SK-N-SH (cell line): ENCODE data around the gene PCDHB9. TPM values are rescaled to one million over a fixed set of nuclear protein-coding genes. Genes with fewer than 3 reads are reported as not detected.
A peak's percentile ranks its signal among the peaks of the same experiment; 100 is the strongest.
"Not testable (repeated sequence)": the region's sequence is repeated elsewhere in the genome, so short reads cannot be mapped to it uniquely, and the experiment has no call there.

Source experiments
- CTCF ChIA-PET: fragments of 300-600, 350-600 bp; formaldehyde crosslinking; extraction: SDS; loops from one replicate; lab custom pipeline; 2021; lab: Yijun Ruan, JAX
- POLR2A ChIA-PET: fragments of 350-600 bp; sonication (Branson Sonifier 250); formaldehyde crosslinking; extraction: SDS; loops from one replicate; lab custom pipeline; 2020; ENCODE audit warnings: antibody characterized with exemption, inconsistent platforms; lab: Yijun Ruan, JAX
- DNase-seq: peaks from one replicate; pipeline ENCODE4 v3.0.0; 2012
- H2AFZ ChIP-seq: fragments of 200-600 bp; sonication (generic); 2 replicates; pipeline ENCODE4 v1.8.1; 2016; ENCODE audit warnings: antibody characterized with exemption, mild to moderate bottlenecking, low read depth
- H3F3A ChIP-seq: fragments of 200-600 bp; sonication (generic); replicated peaks from 2 replicates; pipeline ENCODE3; 2016; ENCODE audit warnings: antibody characterized with exemption, mild to moderate bottlenecking; ENCODE audit not compliant: insufficient read depth
- H3K27ac ChIP-seq, 2 experiments: fragments of 200-500 bp in 1 of 2; fragments of 200-600 bp in 1 of 2; sonication (Bioruptor generic) in 1 of 2; sonication (generic), shearing (Covaris generic) in 1 of 2; 2 replicates each; pipeline versions ENCODE4 v1.5.1 to v1.6.1; 2014 to 2016; ENCODE audit warnings: low read depth in 2 of 2, inconsistent platforms in 1 of 2, low read length in 1 of 2, mild to moderate bottlenecking in 1 of 2, mixed read lengths in 1 of 2
- H3K27me3 ChIP-seq: fragments of 200-600 bp; sonication (generic), shearing (Covaris generic); 2 replicates; pipeline ENCODE4 v1.6.1; 2016; ENCODE audit warnings: mixed run types; ENCODE audit not compliant: insufficient read depth
- H3K36me3 ChIP-seq, 2 experiments: fragments of 200-500 bp in 1 of 2; fragments of 200-600 bp in 1 of 2; sonication (Bioruptor generic) in 1 of 2; sonication (generic) in 1 of 2; replicated peaks in 1 of 2; 2 replicates each; pipeline versions ENCODE3 to v1.5.1; 2014 to 2016; ENCODE audit warnings: low read length in 1 of 2, mild to moderate bottlenecking in 1 of 2; ENCODE audit not compliant: insufficient read depth in 2 of 2, control insufficient read depth in 1 of 2
- H3K4me1 ChIP-seq, 2 experiments: fragments of 200-500 bp in 1 of 2; fragments of 200-600 bp in 1 of 2; sonication (Bioruptor generic) in 1 of 2; sonication (generic), shearing (Covaris generic) in 1 of 2; 2 replicates each; pipeline versions ENCODE4 v1.5.1 to v1.6.1; 2014 to 2016; ENCODE audit warnings: low read depth in 1 of 2, low read length in 1 of 2, mixed run types in 1 of 2; ENCODE audit not compliant: insufficient read depth in 2 of 2, control insufficient read depth in 1 of 2
- H3K4me2 ChIP-seq: fragments of 200-600 bp; sonication (generic), shearing (Covaris generic); 2 replicates; pipeline ENCODE4 v1.6.1; 2017; ENCODE audit warnings: mixed run types
- H3K4me3 ChIP-seq, 2 experiments: fragments of 200-500 bp in 1 of 2; fragments of 200-600 bp in 1 of 2; sonication (Bioruptor generic) in 1 of 2; sonication (generic), shearing (Covaris generic) in 1 of 2; 2 replicates each; pipeline versions ENCODE4 v1.5.1 to v1.8.1; 2014 to 2016; ENCODE audit warnings: low read depth in 2 of 2, inconsistent platforms in 1 of 2, low read length in 1 of 2, mild to moderate bottlenecking in 1 of 2, mixed read lengths in 1 of 2, moderate library complexity in 1 of 2
- H3K79me2 ChIP-seq: fragments of 200-600 bp; sonication (generic); 2 replicates; pipeline ENCODE4 v1.8.1; 2017; ENCODE audit warnings: mild to moderate bottlenecking; ENCODE audit not compliant: insufficient read depth
- H3K9ac ChIP-seq: fragments of 200-600 bp; sonication (generic); 2 replicates; pipeline ENCODE4 v1.6.1; 2017; ENCODE audit warnings: mixed run types
- H3K9me2 ChIP-seq: fragments of 200-600 bp; sonication (generic); 2 replicates; pipeline ENCODE4 v1.6.1; 2017; ENCODE audit warnings: mixed run types
- H3K9me3 ChIP-seq: fragments of 200-600 bp; sonication (generic); 2 replicates; pipeline ENCODE4 v1.6.1; 2017; ENCODE audit warnings: mixed run types, mild to moderate bottlenecking, moderate library complexity
- H4K20me1 ChIP-seq: fragments of 200-600 bp; sonication (generic); 2 replicates; pipeline ENCODE4 v1.6.1; 2017; ENCODE audit warnings: mild to moderate bottlenecking, mixed run types; ENCODE audit not compliant: insufficient read depth
- CHD2 ChIP-seq: fragments of 150-350 bp; IDR thresholded peaks from 2 replicates; pipeline ENCODE4 v1.6.1; 2018; ENCODE audit warnings: low read length; ENCODE audit not compliant: partially characterized antibody
- CTCF ChIP-seq: fragments of 200-600 bp; sonication (generic); IDR thresholded peaks from 2 replicates; pipeline ENCODE4 v1.6.1; 2017; ENCODE audit warnings: antibody characterized with exemption, mild to moderate bottlenecking, moderate library complexity
- ELF1 ChIP-seq: IDR thresholded peaks from 2 replicates; pipeline ENCODE4 v1.4.0; 2012
- EP300 ChIP-seq, 2 experiments: IDR thresholded peaks; 2 replicates each; pipeline versions ENCODE4 v1.4.0 to v1.6.1; 2012; ENCODE audit warnings: borderline replicate concordance in 1 of 2, low read depth in 1 of 2, low read length in 1 of 2
- FOXM1 ChIP-seq: IDR thresholded peaks from 2 replicates; pipeline ENCODE4 v1.4.0; 2012; ENCODE audit warnings: low read depth, mild to moderate bottlenecking
- MEF2A ChIP-seq: IDR thresholded peaks from 2 replicates; pipeline ENCODE4 v1.4.0; 2012; ENCODE audit warnings: low read depth, borderline replicate concordance
- NRF1 ChIP-seq: IDR thresholded peaks from 2 replicates; pipeline ENCODE4 v1.6.1; 2012; ENCODE audit warnings: low read depth, mild to moderate bottlenecking, low read length
- PBX3 ChIP-seq: IDR thresholded peaks from 2 replicates; pipeline ENCODE4; 2012
- POLR2AphosphoS5 ChIP-seq: IDR thresholded peaks from 2 replicates; pipeline ENCODE4 v1.6.1; 2012; ENCODE audit warnings: low read depth, low read length
- RAD21 ChIP-seq: IDR thresholded peaks from 2 replicates; pipeline ENCODE4 v1.6.1; 2012; ENCODE audit warnings: mild to moderate bottlenecking, low read length
- RFX5 ChIP-seq: IDR thresholded peaks from 2 replicates; pipeline ENCODE4 v1.6.1; 2012; ENCODE audit warnings: mild to moderate bottlenecking, improper control_type of control experiment, low read length
- SIN3A ChIP-seq: IDR thresholded peaks from 2 replicates; pipeline ENCODE4 v1.6.1; 2012; ENCODE audit warnings: low read depth, mild to moderate bottlenecking, low read length, moderate library complexity, borderline replicate concordance
- TCF12 ChIP-seq: IDR thresholded peaks from 2 replicates; pipeline ENCODE4 v1.4.0; 2012
- USF2 ChIP-seq: fragments of 150-350 bp; IDR thresholded peaks from 2 replicates; pipeline ENCODE4 v1.6.1; 2017; ENCODE audit warnings: antibody characterized with exemption, low read length, low read depth, borderline replicate concordance
- YY1 ChIP-seq: IDR thresholded peaks from 2 replicates; pipeline ENCODE4 v1.4.0; 2012; ENCODE audit warnings: low read depth, mild to moderate bottlenecking
- ZBTB33 ChIP-seq: IDR thresholded peaks from 2 replicates; pipeline ENCODE4 v1.4.0; 2012; ENCODE audit warnings: low read depth, borderline replicate concordance
- WGBS: methylation state at CpG from one replicate; pipeline ENCODE4 v1.1.6; 2017; ENCODE audit warnings: low lambda C conversion rate; 5-methylcytosine and 5-hydroxymethylcytosine counted together
- polyA plus RNA-seq, 3 experiments: library from polyadenylated mRNA; depleted of rRNA; stranded (reverse); fragments of >200 nt; gene quantifications; 2 replicates each; pipeline ENCODE4 v1.2.3, GENCODE V29; 2012

PCDHB9 gene
- polyA plus RNA-seq, 1 of the 3 experiments (the other 2 are of a cell fraction): 2.4 TPM

GRCh38 chr5:141234109-141234667 is 47.2 kb downstream of the PCDHB9 start:
- 0 out of 2 replicates have a peak overlapping the region, but pooled peaks have one; percentile 15 for H2AFZ ChIP-seq

GRCh38 chr5:141235922-141236321 is 49.0 kb downstream of the PCDHB9 start:
- H3K27me3 ChIP-seq, H3K27ac ChIP-seq, CTCF ChIA-PET, H3K79me2 ChIP-seq, H3K4me2 ChIP-seq, H3F3A ChIP-seq, H3K36me3 ChIP-seq, H3K4me3 ChIP-seq, H3K9me2 ChIP-seq, H3K9ac ChIP-seq, H3K4me1 ChIP-seq, H4K20me1 ChIP-seq, POLR2A ChIA-PET, DNase-seq, H2AFZ ChIP-seq: not testable (repeated sequence)
- WGBS: 86% methylated on average over 38 of the region's 40 CpGs
- H3K9me3 ChIP-seq: peaks cover 15% of the 10 kb centered on the region

More at GRCh38 chr5:141234109-141234667, 47.2 kb downstream of the PCDHB9 start:
- Histone ChIP-seq H3K9ac (no peak overlapping the region), H3K79me2 (no peaks in the 10 kb centered on the region), H3K36me3 (peaks cover 0 to 6% of the 10 kb centered on the region in 2 experiments), H3F3A (peaks cover 3% of the 10 kb centered on the region), H3K4me2 (no peak overlapping the region), H3K9me2 (no peaks in the 10 kb centered on the region), H3K27ac (no peak overlapping the region), H3K27me3 (no peaks in the 10 kb centered on the region), H3K4me3 (peak overlapping the region; percentile 11 to 33; a peak in 3 of 4 replicates), H4K20me1 (no peaks in the 10 kb centered on the region), H3K4me1 (no peaks in the 10 kb centered on the region), H3K9me3 (peaks cover 15% of the 10 kb centered on the region)
- POLR2A ChIA-PET: interaction anchor here (1.0 kb wide), 1 partner anchor 11 kb away, joined by 3 read pairs; the partner anchor contains the start of gene PCDHB14
- CTCF ChIA-PET: interaction anchor here (0.6 to 2.8 kb wide), 15 partner anchors 10 to 330 kb away, joined by 3 to 21 read pairs (median 3); partner anchors contain the start of genes PCDHB11, PCDHB14, PCDHB16 and PCDHB3
- 24% methylated on average over 15 of the region's 15 CpGs for WGBS
- no peak for DNase-seq
- no peak for TF ChIP-seq PBX3
- no peak for TF ChIP-seq YY1
- no peak for TF ChIP-seq NRF1
- TF ChIP-seq FOXM1: no peak
- TF ChIP-seq ZBTB33: no peak
- peak; percentile 49 for TF ChIP-seq RAD21
- TF ChIP-seq EP300 (IDR thresholded peaks at IDR 0.05; ENCODE audit: borderline replicate concordance in 1 of 2, low read depth in 1 of 2, low read length in 1 of 2): no peak
- TF ChIP-seq USF2: no peak
- TF ChIP-seq POLR2AphosphoS5: no peak
- TF ChIP-seq MEF2A: no peak
- TF ChIP-seq CTCF: peak; percentile 46
- TF ChIP-seq ELF1: no peak
- TF ChIP-seq TCF12: no peak
- no peak for TF ChIP-seq RFX5
- no peak for TF ChIP-seq SIN3A
- TF ChIP-seq CHD2: no peak
